ENCODE results near the gene F13A1.

DNA sequence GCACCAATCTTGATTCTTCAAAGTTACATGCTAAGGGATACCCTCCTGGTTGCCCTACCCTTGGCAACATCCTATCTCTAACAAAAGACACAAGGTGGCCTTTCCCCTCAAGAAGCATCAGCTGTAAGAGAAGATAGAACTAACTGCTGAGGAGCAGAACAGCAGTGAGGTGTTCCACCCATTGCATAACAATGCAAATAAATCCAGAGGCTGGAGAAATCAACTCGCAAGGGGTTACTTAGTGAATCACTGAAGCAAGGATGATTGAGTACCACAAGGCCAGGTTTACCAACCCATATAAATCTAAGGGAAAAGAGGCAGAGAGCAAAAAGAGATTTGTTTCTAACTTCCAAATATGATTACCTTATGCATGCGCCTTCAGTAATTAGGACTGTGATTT is 36.7 kb downstream of the F13A1 start:
- TF ChIP-seq POLR2A (IDR thresholded peaks at IDR 0.05; ENCODE audit: low read depth, low read length) (no peak), SPI1 (IDR thresholded peaks at IDR 0.05; ENCODE audit: low read depth, low read length) (no peak), TAF1 (IDR thresholded peaks at IDR 0.05; ENCODE audit: low read depth, low read length) (no peak), POU2F2 (IDR thresholded peaks at IDR 0.05; ENCODE audit: low read depth, low read length) (no peak), POLR2AphosphoS5 (IDR thresholded peaks at IDR 0.05; ENCODE audit: low read depth, low read length) (no peak)
